A549 treated with ZK216348 at 1 μM for 4 hours (cell line): ENCODE results near the gene AVPI1. TPM values are rescaled to one million over a fixed set of nuclear protein-coding genes. Genes with fewer than 3 reads are reported as not detected.

Source experiments
- total RNA-seq: library from RNA; stranded (reverse); fragments of 200-300 nt; extraction: Qiagen RNA extraction; gene quantifications from 5 replicates; pipeline ENCODE4 v1.2.3, GENCODE V29; 2022; ENCODE audit warnings: low read depth

Gene AVPI1, protein sequence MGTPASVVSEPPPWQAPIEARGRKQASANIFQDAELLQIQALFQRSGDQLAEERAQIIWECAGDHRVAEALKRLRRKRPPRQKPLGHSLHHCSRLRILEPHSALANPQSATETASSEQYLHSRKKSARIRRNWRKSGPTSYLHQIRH
- 76.5 to 114 TPM (median 96.9 TPM) in 5 replicates for total RNA-seq

DNA sequence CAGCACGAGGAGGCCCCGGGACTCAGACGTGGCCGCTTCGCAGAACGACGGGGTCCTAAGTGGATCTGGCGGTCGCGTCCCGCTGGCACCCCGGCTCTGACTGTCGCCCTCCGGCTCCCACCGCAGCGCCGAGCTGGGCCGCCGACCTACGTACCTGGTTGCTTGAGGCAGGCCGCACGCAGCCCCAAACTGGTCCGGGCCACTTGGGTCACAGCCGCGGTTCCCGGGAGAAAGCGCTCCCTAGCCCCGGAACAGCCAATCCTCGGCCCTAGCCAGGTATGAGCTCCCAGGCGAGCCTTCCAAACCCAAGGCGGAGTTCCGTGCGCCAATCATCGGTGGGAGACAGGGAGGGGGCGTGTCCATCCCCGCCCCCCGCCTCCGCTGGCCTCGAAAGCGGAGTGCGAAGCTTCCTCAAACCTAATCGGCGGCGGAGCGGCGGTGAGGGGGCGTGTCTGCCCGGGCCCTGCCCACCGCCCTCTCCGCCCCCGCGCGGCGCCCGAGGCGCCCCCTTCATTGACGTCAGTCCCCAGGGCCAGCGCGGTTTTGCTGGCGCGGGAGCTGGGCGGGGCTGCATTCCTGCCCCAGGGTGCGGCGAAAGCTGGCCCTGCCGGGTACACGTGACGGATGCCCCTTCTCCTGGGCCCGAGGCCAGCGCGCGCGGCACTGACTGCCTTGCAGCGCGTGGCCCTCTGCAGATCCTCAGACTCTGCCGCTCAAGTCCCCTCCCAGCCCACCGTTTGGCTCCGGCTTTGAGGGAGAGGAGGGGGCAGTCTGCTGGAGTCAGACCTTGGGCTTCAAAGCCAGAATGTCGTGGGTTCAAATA lies at the start of gene AVPI1:
Gene AVPI1, minus strand, starts transcription at position 280 of the 823 bp plus-strand sequence. CDS start 7,336 bp downstream, outside the sequence.

DNA sequence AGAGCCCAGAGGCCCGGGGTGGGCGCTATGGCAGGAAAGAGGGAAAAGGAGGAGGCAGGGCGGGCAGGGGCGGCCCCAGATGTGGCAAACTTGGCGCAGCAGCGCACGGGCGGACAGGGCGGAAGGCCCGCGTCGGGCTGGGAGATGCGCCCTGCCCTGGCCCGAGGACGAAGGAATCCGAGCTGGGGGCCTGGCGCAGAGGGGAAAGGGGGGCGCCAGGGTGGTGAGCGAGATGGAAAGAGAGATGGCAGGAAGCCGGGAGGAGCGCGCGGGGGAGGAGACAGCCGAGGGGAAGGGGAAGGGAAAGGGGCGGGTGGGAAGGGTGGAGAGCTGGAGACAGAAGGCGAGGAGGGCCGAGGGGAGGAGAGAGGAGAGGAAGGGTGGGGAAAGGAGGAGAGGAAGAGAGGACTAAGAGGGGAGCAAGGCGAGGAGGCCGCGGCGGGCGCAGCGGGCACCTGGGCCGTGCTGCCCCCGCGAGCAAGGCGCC lies 26.3 kb upstream of the AVPI1 start, which contains the start of gene MARVELD1:
Gene MARVELD1, plus strand, starts transcription at position 392 of the 487 bp plus-strand sequence. CDS start 147 bp downstream, outside the sequence.

DNA sequence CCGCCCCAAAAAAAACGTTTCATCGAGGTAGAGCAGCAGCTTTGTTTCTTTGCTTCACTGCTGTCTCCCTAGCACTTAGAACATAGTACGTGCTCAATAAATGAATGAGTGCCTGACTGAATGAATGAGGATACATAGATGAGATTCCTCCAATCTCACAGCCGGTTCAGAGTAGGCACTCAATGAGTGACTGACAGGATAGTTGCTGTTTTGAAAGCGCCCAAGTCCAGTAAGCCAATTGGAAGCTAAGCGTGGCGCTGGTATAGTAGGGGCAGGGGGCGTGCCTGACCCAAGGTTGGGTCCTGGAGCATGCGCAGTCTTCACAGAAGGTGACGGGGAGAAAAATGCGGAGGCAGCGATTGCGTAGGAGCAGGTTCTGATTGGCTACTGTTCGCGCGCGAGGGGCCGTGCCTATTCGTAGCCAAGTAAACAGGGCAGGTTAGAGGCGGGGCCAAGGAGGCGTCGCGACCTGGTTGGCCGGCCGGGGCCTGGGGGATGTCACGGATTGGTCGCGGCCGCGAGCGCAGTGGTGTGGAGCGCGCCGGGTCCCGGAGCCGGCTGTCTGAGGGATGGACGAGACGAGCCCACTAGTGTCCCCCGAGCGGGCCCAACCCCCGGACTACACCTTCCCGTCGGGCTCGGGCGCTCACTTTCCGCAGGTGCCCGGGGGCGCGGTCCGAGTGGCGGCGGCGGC lies 46.7 kb downstream of the AVPI1 start, which contains the start of gene PI4K2A:
Gene PI4K2A, plus strand, starts transcription at position 498 of the 694 bp plus-strand sequence. Its CDS starts 72 bp downstream, at position 570.

DNA sequence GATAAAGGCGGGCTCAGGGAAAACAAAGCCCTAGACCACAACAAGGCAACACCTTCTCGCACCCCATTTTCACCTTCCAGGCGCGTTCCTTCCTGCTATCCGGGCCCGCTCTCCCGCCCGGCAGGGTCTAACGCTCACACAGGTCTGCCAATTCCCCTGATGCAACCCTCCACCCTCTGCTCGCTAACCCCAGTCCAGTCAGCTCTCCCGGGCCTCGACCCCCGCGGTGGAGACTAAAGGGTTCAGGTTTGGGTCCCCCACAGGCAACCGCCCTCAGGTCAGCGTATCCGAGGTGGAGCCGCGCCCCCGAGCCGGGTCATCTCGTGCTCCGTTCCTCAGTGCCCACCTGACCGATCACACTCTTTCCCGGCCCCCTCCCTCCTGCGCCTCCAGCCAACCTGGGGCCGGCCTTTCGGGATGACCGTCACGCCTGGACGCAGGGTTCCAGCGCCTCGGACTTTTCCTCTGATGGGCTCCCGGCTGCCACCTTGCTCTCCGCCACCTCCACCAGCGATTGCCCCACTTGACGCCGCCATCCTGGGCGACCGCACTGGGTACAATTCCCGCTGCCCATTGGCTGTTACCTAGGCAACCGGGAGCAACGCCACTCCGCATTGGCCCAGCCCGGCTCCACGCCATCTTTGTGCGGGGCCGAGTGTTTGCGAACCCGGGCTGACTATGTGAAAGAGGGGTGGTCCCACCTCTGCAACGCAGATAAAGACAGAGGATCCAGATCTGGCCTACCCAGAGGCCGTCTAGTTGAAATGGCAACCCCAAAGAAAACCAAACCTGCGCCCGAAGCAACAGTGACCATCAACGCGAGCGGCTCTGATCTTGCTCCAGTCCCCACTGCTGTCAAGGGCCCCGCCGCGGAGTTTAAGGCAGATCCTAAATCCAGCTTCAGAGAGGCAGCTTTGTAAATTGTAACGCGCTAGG lies 53.8 kb downstream of the AVPI1 start, which contains the start of gene MORN4:
Gene MORN4, minus strand, starts transcription at position 552 of the 936 bp plus-strand sequence. CDS start 13,847 bp downstream, outside the sequence.

Other genes starting within 250 kb of the AVPI1 start
- gene EXOSC1, start 241.2 kb downstream of the AVPI1 start, total RNA-seq: 46.9 to 62.0 TPM (median 53.9 TPM) in 5 replicates
- gene ZDHHC16, start 241.1 kb downstream of the AVPI1 start, total RNA-seq: 38.3 to 58.0 TPM (median 55.0 TPM) in 5 replicates
- 28.6 to 52.2 TPM (median 49.2 TPM) in 5 replicates for gene MMS19, start 188.8 kb downstream of the AVPI1 start, total RNA-seq
- 11.2 to 21.6 TPM (median 19.1 TPM) in 5 replicates for gene UBTD1, start 188.3 kb downstream of the AVPI1 start, total RNA-seq
- gene ANKRD2, start 114.5 kb downstream of the AVPI1 start, total RNA-seq: 3.9 to 6.4 TPM (median 5.4 TPM) in 5 replicates
- 0.78 to 1.7 TPM (median 1.2 TPM) in 5 replicates for gene HOGA1, start 102.9 kb downstream of the AVPI1 start, total RNA-seq
- 0.15 TPM in 1 of 5 replicates, not detected in the others for gene C10orf62, start 97.5 kb downstream of the AVPI1 start, total RNA-seq
- 6.8 to 9.0 TPM (median 8.4 TPM) in 5 replicates for gene MORN4, start 53.7 kb downstream of the AVPI1 start, total RNA-seq
- gene PI4K2A, start 46.6 kb downstream of the AVPI1 start, total RNA-seq: 21.4 to 28.1 TPM (median 25.5 TPM) in 5 replicates
- 34.0 to 55.5 TPM (median 49.0 TPM) in 5 replicates for gene MARVELD1, start 26.5 kb upstream of the AVPI1 start, total RNA-seq
- 14.8 to 26.9 TPM (median 24.1 TPM) in 5 replicates for gene ZFYVE27, start 49.9 kb upstream of the AVPI1 start, total RNA-seq
- gene SFRP5, start 84.8 kb upstream of the AVPI1 start, total RNA-seq: 1.5 to 2.4 TPM (median 1.9 TPM) in 5 replicates
- gene GOLGA7B, start 162.6 kb upstream of the AVPI1 start, total RNA-seq: 2.9 to 4.5 TPM (median 4.0 TPM) in 5 replicates